Measurements from ENCODE around the gene SERHL2. TPM values are rescaled to one million over a fixed set of nuclear protein-coding genes. Genes with fewer than 3 reads are reported as not detected.

Gene SERHL2
- total RNA-seq, 4 donors from 2014 or later, result 0.94 to 7.7 (median 4.6) TPM

DNA sequence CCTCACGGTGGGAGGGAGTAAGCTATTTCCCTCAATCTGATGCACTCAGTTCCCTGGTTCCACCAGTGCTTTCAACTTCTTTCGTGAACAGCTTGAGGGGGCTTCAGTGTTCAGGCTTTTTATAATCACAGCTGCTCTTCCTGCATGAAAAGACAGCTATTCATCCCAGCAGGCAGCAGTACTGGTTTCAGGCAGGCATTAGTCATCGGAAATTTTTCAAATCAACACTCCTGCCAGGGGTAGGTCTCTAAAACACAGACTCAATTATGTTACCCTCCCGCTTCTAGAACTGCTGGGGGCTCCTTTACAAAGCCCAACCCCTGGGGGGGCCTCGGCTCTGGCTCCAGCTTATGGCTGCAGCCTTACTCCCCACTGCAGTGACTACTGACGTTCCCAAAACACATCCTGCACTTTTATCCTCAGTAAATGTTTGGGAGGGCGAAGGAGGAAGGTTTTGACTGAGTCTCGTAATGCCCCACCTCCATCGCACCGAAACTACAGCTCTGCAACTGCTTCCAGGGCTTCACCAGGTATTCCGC is 55.1 kb downstream of the SERHL2 start:
- no peaks in the 10 kb centered on the region for H3K9me3 ChIP-seq
- WGBS, 2 donors (ENCODE audit: low coverage in 1 of 2), result 30 to 32% methylated on average over 5 of the region's 11 CpGs
- H3K4me3 ChIP-seq, result peak overlapping the region in 1 of 2 donors; percentile 7
- TF ChIP-seq POLR2A (IDR thresholded peaks at IDR 0.05) (no peak), EP300 (IDR thresholded peaks at IDR 0.05) (no peak), POLR2AphosphoS5 (IDR thresholded peaks at IDR 0.05) (no peak)
- TF ChIP-seq, protein P1, sequence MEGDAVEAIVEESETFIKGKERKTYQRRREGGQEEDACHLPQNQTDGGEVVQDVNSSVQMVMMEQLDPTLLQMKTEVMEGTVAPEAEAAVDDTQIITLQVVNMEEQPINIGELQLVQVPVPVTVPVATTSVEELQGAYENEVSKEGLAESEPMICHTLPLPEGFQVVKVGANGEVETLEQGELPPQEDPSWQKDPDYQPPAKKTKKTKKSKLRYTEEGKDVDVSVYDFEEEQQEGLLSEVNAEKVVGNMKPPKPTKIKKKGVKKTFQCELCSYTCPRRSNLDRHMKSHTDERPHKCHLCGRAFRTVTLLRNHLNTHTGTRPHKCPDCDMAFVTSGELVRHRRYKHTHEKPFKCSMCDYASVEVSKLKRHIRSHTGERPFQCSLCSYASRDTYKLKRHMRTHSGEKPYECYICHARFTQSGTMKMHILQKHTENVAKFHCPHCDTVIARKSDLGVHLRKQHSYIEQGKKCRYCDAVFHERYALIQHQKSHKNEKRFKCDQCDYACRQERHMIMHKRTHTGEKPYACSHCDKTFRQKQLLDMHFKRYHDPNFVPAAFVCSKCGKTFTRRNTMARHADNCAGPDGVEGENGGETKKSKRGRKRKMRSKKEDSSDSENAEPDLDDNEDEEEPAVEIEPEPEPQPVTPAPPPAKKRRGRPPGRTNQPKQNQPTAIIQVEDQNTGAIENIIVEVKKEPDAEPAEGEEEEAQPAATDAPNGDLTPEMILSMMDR (IDR thresholded peaks at IDR 0.05), result no peak
- peak overlapping the region in 3 of 4 donors; percentile 67 to 78 (median 69) for H3K27ac ChIP-seq
- H3K36me3 ChIP-seq, result peaks cover 0 to 18% of the 10 kb centered on the region in 2 donors
- H3K27me3 ChIP-seq, result no peaks in the 10 kb centered on the region
- peak; percentile 40 for ATAC-seq
- H3K4me1 ChIP-seq, result peaks cover 4 to 98% (median 53%) of the 10 kb centered on the region in 3 donors

DNA sequence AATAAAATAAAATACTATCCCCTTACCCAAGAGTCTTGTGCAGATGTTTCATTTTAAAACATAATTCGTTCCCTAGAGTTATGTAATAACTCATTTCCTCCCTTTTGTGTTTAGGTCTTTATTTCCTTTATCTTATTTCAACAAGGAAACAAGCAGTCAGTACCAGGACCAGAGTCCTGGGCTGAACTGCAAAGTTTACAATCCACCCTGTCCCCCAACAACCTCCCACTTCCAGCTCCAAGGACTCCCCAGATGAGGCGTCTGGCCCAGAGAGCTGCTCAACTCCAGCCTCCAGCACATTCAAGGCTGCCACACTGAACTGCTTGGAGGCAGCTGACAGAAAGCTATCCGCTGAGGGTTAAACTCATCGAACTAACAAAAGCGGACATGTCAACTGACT is 56.4 kb downstream of the SERHL2 start:
- TF ChIP-seq POLR2A (IDR thresholded peaks at IDR 0.05) (no peak), POLR2AphosphoS5 (IDR thresholded peaks at IDR 0.05) (no peak), EP300 (IDR thresholded peaks at IDR 0.05) (no peak)
- TF ChIP-seq, protein P1 (IDR thresholded peaks at IDR 0.05), result no peak
- ATAC-seq, result no peak
- peaks cover 0 to 13% of the 10 kb centered on the region in 2 donors for H3K36me3 ChIP-seq
- H3K27me3 ChIP-seq, result no peaks in the 10 kb centered on the region
- peak overlapping the region in 3 of 4 donors; percentile 67 to 78 (median 69) for H3K27ac ChIP-seq
- no peaks in the 10 kb centered on the region for H3K9me3 ChIP-seq
- 0 to 29% methylated on average over 1 of the region's 5 CpGs for WGBS, 2 donors (ENCODE audit: low coverage in 1 of 2)
- H3K4me3 ChIP-seq, result no peak overlapping the region
- H3K4me1 ChIP-seq, result peaks cover 4 to 85% (median 47%) of the 10 kb centered on the region in 3 donors

GRCh38 chr22:42611051-42611450 is 57.3 kb downstream of the SERHL2 start:
- WGBS, 2 donors (ENCODE audit: low coverage in 1 of 2), result 80 to 100% methylated on average over 1 of the region's 1 CpG

GRCh38 chr22:42612336-42612735 is 58.6 kb downstream of the SERHL2 start:
- Histone ChIP-seq H3K36me3 (peaks cover 0 to 7% of the 10 kb centered on the region in 2 donors), H3K27ac (peak overlapping the region in 3 of 4 donors; percentile 41 to 96 (median 87)), H3K27me3 (no peaks in the 10 kb centered on the region), H3K9me3 (no peaks in the 10 kb centered on the region), H3K4me3 (peak overlapping the region in 1 of 2 donors; percentile 72), H3K4me1 (peaks cover 4 to 87% (median 42%) of the 10 kb centered on the region in 3 donors)
- no peak for ATAC-seq
- WGBS, 2 donors (ENCODE audit: low coverage in 1 of 2), result 49 to 69% methylated on average over 4 to 9 of the region's 11 CpGs
- TF ChIP-seq, protein P1 (IDR thresholded peaks at IDR 0.05), result no peak
- no peak for TF ChIP-seq POLR2AphosphoS5 (IDR thresholded peaks at IDR 0.05)
- no peak for TF ChIP-seq POLR2A (IDR thresholded peaks at IDR 0.05)
- no peak for TF ChIP-seq EP300 (IDR thresholded peaks at IDR 0.05)

More at GRCh38 chr22:42611051-42611450, 57.3 kb downstream of the SERHL2 start:
- no peaks in the 10 kb centered on the region for H3K27me3 ChIP-seq
- peaks cover 0 to 11% of the 10 kb centered on the region in 2 donors for H3K36me3 ChIP-seq
- peaks cover 4 to 85% (median 46%) of the 10 kb centered on the region in 3 donors for H3K4me1 ChIP-seq
- H3K27ac ChIP-seq, result peak overlapping the region in 2 of 4 donors; percentile 67 to 78
- no peak for ATAC-seq
- H3K9me3 ChIP-seq, result no peaks in the 10 kb centered on the region
- no peak overlapping the region for H3K4me3 ChIP-seq
- TF ChIP-seq POLR2AphosphoS5 (IDR thresholded peaks at IDR 0.05) (no peak), POLR2A (IDR thresholded peaks at IDR 0.05) (no peak), EP300 (IDR thresholded peaks at IDR 0.05) (no peak)
- TF ChIP-seq, protein P1 (IDR thresholded peaks at IDR 0.05), result no peak

- no peaks in the 10 kb centered on the region for H3K9me3 ChIP-seq
- 0 to 2% methylated on average over 10 of the region's 10 CpGs for WGBS, 2 donors (ENCODE audit: low coverage in 1 of 2)
- H3K36me3 ChIP-seq, result peaks cover 0 to 9% of the 10 kb centered on the region in 2 donors
- H3K27ac ChIP-seq, result peak overlapping the region; percentile 87 to 96 (median 94)
- H3K4me1 ChIP-seq, result peaks cover under 1 to 78% (median 39%) of the 10 kb centered on the region in 3 donors
- ATAC-seq, result no peak
- H3K27me3 ChIP-seq, result no peaks in the 10 kb centered on the region
- peak overlapping the region; percentile 55 to 72 for H3K4me3 ChIP-seq
- TF ChIP-seq POLR2AphosphoS5 (IDR thresholded peaks at IDR 0.05) (no peak), EP300 (IDR thresholded peaks at IDR 0.05) (no peak)
- TF ChIP-seq, protein P1 (IDR thresholded peaks at IDR 0.05), result no peak
These were observed 60.1 kb downstream of the SERHL2 start for GRCh38 chr22:42613872-42614301.

Data from gastroesophageal sphincter (tissue), 4 donors.